GM12878 (cell line): ENCODE data around the gene HAGHL. TPM values are rescaled to one million over a fixed set of nuclear protein-coding genes. Genes with fewer than 3 reads are reported as not detected.

Source experiments
- ATAC-seq: fragments of 200-7000 bp; cut with Tn5 transposase; 3 replicates; pipeline ENCODE4 v1.9.1; 2020; ENCODE audit warnings: mild to moderate bottlenecking, moderate library complexity
- BruUV-seq: library from RNA; stranded (reverse); fragments of 400-500 nt; replicated peaks from 2 replicates; lab custom pipeline; 2021; lab: Mats Ljungman, UMichigan
- CTCF ChIA-PET: fragments of 300-600 bp; sonication (Branson Sonifier 250); formaldehyde crosslinking; extraction: SDS; loops from one replicate; lab custom pipeline; 2021; ENCODE audit warnings: inconsistent platforms; lab: Yijun Ruan, JAX
- POLR2A ChIA-PET: fragments of 350-600 bp; formaldehyde crosslinking; extraction: SDS; loops from one replicate; lab custom pipeline; 2021; ENCODE audit warnings: inconsistent platforms; lab: Charles Lee
- RAD21 ChIA-PET: fragments of 300-600 bp; sonication (Branson Sonifier 250); formaldehyde crosslinking; loops from one replicate; lab custom pipeline; 2023; ENCODE audit warnings: antibody characterized with exemption; ENCODE audit not compliant: unreplicated experiment; lab: Charles Lee
- SMC1A ChIA-PET: fragments of 300-600 bp; sonication (Branson Sonifier 250); formaldehyde crosslinking; loops from one replicate; lab custom pipeline; 2023; ENCODE audit not compliant: unreplicated experiment, uncharacterized antibody; lab: Charles Lee
- DNase-seq: peaks from one replicate; pipeline ENCODE4 v3.0.0-alpha.2; 2011; ENCODE audit warnings: low read depth, low spot score
- FAIRE-seq: peaks from 3 replicates; lab custom pipeline; 2011; peaks lifted over from hg19 to GRCh38; lab: Jason Lieb, UNC
- H2AFZ ChIP-seq: 2 replicates; pipeline ENCODE4 v1.6.0; 2011; ENCODE audit warnings: low read depth, low read length, control low read depth; ENCODE audit not compliant: control insufficient read depth
- H3K27ac ChIP-seq: 2 replicates; pipeline ENCODE4 v1.5.1; 2011; ENCODE audit warnings: control low read depth; ENCODE audit not compliant: control insufficient read depth, insufficient read depth
- H3K27me3 ChIP-seq, 2 experiments: replicated peaks in 1 of 2; 2 replicates each; pipeline versions ENCODE4 v1.6.0 to v1.6.1; 2011; ENCODE audit warnings: low read length in 1 of 2; ENCODE audit not compliant: control insufficient read depth in 2 of 2, insufficient read depth in 2 of 2
- H3K36me3 ChIP-seq, 2 experiments: 2 replicates each; pipeline ENCODE4 v1.5.1; 2011; ENCODE audit warnings: low read length in 1 of 2; ENCODE audit not compliant: control insufficient read depth in 2 of 2, insufficient read depth in 2 of 2
- H3K4me1 ChIP-seq: 2 replicates; pipeline ENCODE4 v1.6.1; 2011; ENCODE audit warnings: mild to moderate bottlenecking, low read length, moderate library complexity, mixed read lengths; ENCODE audit not compliant: control insufficient read depth, insufficient read depth
- H3K4me2 ChIP-seq: 2 replicates; pipeline ENCODE4 v1.6.0; 2011; ENCODE audit warnings: control low read depth; ENCODE audit not compliant: control insufficient read depth, insufficient read depth
- H3K4me3 ChIP-seq: fragments of 200-600 bp; sonication (generic); 2 replicates; pipeline ENCODE4 v1.5.1; 2016
- H3K79me2 ChIP-seq: 2 replicates; pipeline ENCODE4 v1.6.0; 2011; ENCODE audit warnings: low read length; ENCODE audit not compliant: control insufficient read depth, insufficient read depth
- H3K9ac ChIP-seq: 2 replicates; pipeline ENCODE4 v1.8.0; 2011; ENCODE audit warnings: low read length, control low read depth, mixed read lengths; ENCODE audit not compliant: control insufficient read depth, insufficient read depth
- H3K9me3 ChIP-seq: replicated peaks from 3 replicates; pipeline ENCODE4 v1.5.1; 2011; ENCODE audit warnings: mild to moderate bottlenecking, low read length; ENCODE audit not compliant: control insufficient read depth, insufficient read depth
- H4K20me1 ChIP-seq: 2 replicates; pipeline ENCODE4 v1.6.0; 2011; ENCODE audit not compliant: control insufficient read depth, insufficient read depth
- CBFB ChIP-seq: IDR thresholded peaks from 2 replicates; pipeline ENCODE4 v1.6.1; 2016; ENCODE audit warnings: antibody characterized with exemption, low read depth
- JUNB ChIP-seq: IDR thresholded peaks from 2 replicates; pipeline ENCODE4 v1.6.1; 2016; ENCODE audit warnings: antibody characterized with exemption, mild to moderate bottlenecking
- NFYB ChIP-seq: IDR thresholded peaks from 2 replicates; pipeline ENCODE4 v1.6.1; 2011; ENCODE audit warnings: low read depth, mild to moderate bottlenecking, low read length, improper control_type of control experiment, moderate library complexity; ENCODE audit not compliant: insufficient read depth
- POLR2AphosphoS2 ChIP-seq: IDR thresholded peaks from 2 replicates; pipeline ENCODE4 v1.6.1; 2011; ENCODE audit warnings: low read depth, mild to moderate bottlenecking, low read length, improper control_type of control experiment, moderate library complexity
- RBBP5 ChIP-seq: fragments of 200-600 bp; sonication (generic); conservative IDR thresholded peaks from 2 replicates; pipeline ENCODE4 v1.6.1; 2016
- TCF12 ChIP-seq: IDR thresholded peaks from 2 replicates; pipeline ENCODE4 v1.6.1; 2011; ENCODE audit warnings: low read depth, mild to moderate bottlenecking, low read length
- ZBED1 ChIP-seq: IDR thresholded peaks from 2 replicates; pipeline ENCODE4 v1.6.1; 2016; ENCODE audit warnings: borderline replicate concordance
- ZNF274 ChIP-seq: IDR thresholded peaks from one replicate; pipeline ENCODE4 v1.8.0; 2011; ENCODE audit not compliant: insufficient read length, insufficient read depth
- WGBS: methylation state at CpG from one replicate; pipeline ENCODE4 v1.1.6; 2016; ENCODE audit warnings: low lambda C conversion rate; ENCODE audit not compliant: insufficient replicate concordance, insufficient coverage; ENCODE audit errors: missing lambda C conversion rate; 5-methylcytosine and 5-hydroxymethylcytosine counted together
- in situ Hi-C: fragments of 300-500 bp; cut with MboI; formaldehyde crosslinking; loops from 9 replicates; pipeline ENCODE4 v1.14.3; 2018; ENCODE audit warnings: mixed read lengths
- intact Hi-C: fragments of 100-400 bp; cut with micrococcal nuclease; formaldehyde crosslinking; loops from one replicate; pipeline ENCODE4 v1.14.2; 2022; ENCODE audit not compliant: unreplicated experiment
- polyA plus RNA-seq, 11 experiments: library from polyadenylated mRNA; depleted of rRNA in 4 of 11; unstranded in 6 of 11; stranded (reverse) in 5 of 11; fragments of >200 nt; fragmentation: Nextera tagmentation in 4 of 11; fragmentation: Illumina TruSeq in 1 of 11; extraction: Ambion mirVana in 4 of 11; extraction: Trizol in 1 of 11; gene quantifications; 1 replicate in 1 of 11; 2 replicates in 10 of 11; pipeline versions ENCODE4 v1.2.1 to v1.2.3, GENCODE V29; 2011 to 2016; ENCODE audit warnings: inconsistent platforms in 2 of 11, missing spikeins in 2 of 11, low read depth in 1 of 11
- total RNA-seq, 4 experiments: library from RNA; depleted of rRNA in 3 of 4; stranded (reverse); fragments of >200 nt in 3 of 4; fragmentation: Illumina TruSeq in 1 of 4; extraction: Trizol in 1 of 4; gene quantifications; 2 replicates each; pipeline versions ENCODE4 v1.2.1 to v1.2.3, GENCODE V29; 2013 to 2021
- TF ChIP-seq, protein P1 (sequence below): fragments of 450-650 bp; formaldehyde crosslinking; IDR thresholded peaks from 2 replicates; pipeline ENCODE4 v1.5.0; 2022; ENCODE audit warnings: mild to moderate bottlenecking, missing genetic modification characterization
- TF ChIP-seq, protein P2 (sequence below): fragments of 450-650 bp; IDR thresholded peaks from 2 replicates; pipeline ENCODE4 v1.6.1; 2017; ENCODE audit warnings: mild to moderate bottlenecking
- TF ChIP-seq, protein P3 (sequence below): fragments of 450-650 bp; IDR thresholded peaks from 2 replicates; pipeline ENCODE4 v1.6.1; 2017; ENCODE audit warnings: antibody characterized with exemption, mild to moderate bottlenecking, moderate library complexity

HAGHL gene
- total and polyA plus RNA-seq, 10 of the 15 experiments (the other 5 are each of a cell fraction or from before 2014, with no cell fraction given), result 0.23 to 44.6 (median 16.4) TPM

DNA sequence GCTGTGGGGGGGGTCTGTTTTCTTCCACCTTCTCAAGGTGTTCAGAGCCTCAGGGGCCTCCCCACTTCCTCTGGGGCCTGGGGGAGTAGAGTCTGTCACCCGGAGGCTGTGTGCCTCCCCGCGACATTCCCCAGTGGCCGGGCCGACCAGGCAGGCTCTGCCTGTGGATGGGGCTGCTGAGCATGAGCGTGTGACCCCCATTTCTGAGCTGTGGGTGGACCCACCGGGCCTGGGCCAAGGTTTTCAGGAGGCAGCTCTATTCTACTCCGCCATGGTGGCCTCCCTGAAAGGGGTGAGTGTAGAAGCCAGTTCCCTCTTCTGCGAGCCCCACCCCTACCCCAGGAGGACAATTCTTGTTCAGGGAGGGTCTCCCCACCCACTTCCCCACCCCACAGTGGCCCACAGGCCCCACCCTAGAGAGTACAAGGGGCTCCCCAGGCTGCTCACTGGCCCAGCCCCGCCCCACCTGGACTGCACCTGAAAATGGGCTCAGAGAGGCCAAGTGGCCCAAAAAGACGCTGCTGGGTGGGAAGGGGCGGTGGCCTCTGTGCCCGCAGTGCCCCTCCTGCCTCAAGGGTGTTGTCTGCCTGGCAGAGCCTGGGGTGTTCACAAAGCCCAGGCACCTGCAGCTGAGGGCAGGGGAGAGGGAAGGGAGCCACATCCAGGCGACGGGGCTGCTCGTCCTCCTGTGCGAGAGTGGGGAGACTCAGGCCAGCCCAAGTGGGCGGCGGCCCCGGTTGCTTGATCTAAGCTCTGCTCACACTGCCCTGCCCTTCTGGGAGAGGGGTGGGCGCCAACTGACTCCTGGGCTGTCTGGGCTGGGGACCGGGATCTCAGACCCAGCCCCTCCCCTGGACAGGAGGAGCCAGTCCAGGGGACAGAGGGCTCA, 35.0 kb downstream of the HAGHL start:
- Histone ChIP-seq H4K20me1 (no peaks in the 10 kb centered on the region), H3K27ac (no peak overlapping the region), H3K36me3 (no peaks in the 10 kb centered on the region), H3K4me3 (no peak overlapping the region), H3K4me2 (no peak overlapping the region), H3K9me3 (no peaks in the 10 kb centered on the region; the same call in 2 of the 3 replicates), H3K9ac (no peak overlapping the region), H2AFZ (no peak overlapping the region), H3K79me2 (no peaks in the 10 kb centered on the region), H3K27me3 (no peaks in the 10 kb centered on the region), H3K4me1 (no peaks in the 10 kb centered on the region)
- BruUV-seq, result no TSS peak
- ChIA-PET POLR2A (no interaction called here), SMC1A (no interaction called here), CTCF (no interaction called here), RAD21 (no interaction called here)
- FAIRE-seq (no peak), DNase-seq (no peak), ATAC-seq (no peak)
- 29% methylated on average over 20 of the region's 22 CpGs for WGBS
- intact Hi-C loops (no loop called here), in situ Hi-C loops (no loop called here)
- TF ChIP-seq NFYB, result no peak
- TF ChIP-seq, protein P1, sequence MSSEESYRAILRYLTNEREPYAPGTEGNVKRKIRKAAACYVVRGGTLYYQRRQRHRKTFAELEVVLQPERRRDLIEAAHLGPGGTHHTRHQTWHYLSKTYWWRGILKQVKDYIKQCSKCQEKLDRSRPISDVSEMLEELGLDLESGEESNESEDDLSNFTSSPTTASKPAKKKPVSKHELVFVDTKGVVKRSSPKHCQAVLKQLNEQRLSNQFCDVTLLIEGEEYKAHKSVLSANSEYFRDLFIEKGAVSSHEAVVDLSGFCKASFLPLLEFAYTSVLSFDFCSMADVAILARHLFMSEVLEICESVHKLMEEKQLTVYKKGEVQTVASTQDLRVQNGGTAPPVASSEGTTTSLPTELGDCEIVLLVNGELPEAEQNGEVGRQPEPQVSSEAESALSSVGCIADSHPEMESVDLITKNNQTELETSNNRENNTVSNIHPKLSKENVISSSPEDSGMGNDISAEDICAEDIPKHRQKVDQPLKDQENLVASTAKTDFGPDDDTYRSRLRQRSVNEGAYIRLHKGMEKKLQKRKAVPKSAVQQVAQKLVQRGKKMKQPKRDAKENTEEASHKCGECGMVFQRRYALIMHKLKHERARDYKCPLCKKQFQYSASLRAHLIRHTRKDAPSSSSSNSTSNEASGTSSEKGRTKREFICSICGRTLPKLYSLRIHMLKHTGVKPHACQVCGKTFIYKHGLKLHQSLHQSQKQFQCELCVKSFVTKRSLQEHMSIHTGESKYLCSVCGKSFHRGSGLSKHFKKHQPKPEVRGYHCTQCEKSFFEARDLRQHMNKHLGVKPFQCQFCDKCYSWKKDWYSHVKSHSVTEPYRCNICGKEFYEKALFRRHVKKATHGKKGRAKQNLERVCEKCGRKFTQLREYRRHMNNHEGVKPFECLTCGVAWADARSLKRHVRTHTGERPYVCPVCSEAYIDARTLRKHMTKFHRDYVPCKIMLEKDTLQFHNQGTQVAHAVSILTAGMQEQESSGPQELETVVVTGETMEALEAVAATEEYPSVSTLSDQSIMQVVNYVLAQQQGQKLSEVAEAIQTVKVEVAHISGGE, result no peak
- TF ChIP-seq TCF12, result no peak
- no peak for TF ChIP-seq CBFB
- TF ChIP-seq ZNF274, result no peak
- no peak for TF ChIP-seq POLR2AphosphoS2
- TF ChIP-seq, protein P2, sequence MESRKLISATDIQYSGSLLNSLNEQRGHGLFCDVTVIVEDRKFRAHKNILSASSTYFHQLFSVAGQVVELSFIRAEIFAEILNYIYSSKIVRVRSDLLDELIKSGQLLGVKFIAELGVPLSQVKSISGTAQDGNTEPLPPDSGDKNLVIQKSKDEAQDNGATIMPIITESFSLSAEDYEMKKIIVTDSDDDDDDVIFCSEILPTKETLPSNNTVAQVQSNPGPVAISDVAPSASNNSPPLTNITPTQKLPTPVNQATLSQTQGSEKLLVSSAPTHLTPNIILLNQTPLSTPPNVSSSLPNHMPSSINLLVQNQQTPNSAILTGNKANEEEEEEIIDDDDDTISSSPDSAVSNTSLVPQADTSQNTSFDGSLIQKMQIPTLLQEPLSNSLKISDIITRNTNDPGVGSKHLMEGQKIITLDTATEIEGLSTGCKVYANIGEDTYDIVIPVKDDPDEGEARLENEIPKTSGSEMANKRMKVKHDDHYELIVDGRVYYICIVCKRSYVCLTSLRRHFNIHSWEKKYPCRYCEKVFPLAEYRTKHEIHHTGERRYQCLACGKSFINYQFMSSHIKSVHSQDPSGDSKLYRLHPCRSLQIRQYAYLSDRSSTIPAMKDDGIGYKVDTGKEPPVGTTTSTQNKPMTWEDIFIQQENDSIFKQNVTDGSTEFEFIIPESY, result no peak
- no peak for TF ChIP-seq JUNB
- no peak for TF ChIP-seq ZBED1
- no peak for TF ChIP-seq RBBP5
- TF ChIP-seq, protein P3, sequence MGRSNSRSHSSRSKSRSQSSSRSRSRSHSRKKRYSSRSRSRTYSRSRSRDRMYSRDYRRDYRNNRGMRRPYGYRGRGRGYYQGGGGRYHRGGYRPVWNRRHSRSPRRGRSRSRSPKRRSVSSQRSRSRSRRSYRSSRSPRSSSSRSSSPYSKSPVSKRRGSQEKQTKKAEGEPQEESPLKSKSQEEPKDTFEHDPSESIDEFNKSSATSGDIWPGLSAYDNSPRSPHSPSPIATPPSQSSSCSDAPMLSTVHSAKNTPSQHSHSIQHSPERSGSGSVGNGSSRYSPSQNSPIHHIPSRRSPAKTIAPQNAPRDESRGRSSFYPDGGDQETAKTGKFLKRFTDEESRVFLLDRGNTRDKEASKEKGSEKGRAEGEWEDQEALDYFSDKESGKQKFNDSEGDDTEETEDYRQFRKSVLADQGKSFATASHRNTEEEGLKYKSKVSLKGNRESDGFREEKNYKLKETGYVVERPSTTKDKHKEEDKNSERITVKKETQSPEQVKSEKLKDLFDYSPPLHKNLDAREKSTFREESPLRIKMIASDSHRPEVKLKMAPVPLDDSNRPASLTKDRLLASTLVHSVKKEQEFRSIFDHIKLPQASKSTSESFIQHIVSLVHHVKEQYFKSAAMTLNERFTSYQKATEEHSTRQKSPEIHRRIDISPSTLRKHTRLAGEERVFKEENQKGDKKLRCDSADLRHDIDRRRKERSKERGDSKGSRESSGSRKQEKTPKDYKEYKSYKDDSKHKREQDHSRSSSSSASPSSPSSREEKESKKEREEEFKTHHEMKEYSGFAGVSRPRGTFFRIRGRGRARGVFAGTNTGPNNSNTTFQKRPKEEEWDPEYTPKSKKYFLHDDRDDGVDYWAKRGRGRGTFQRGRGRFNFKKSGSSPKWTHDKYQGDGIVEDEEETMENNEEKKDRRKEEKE, result no peak
